Heart left ventricle (tissue), 16 donors: Measurements from ENCODE around the gene ZNF717. TPM values are rescaled to one million over a fixed set of nuclear protein-coding genes. Genes with fewer than 3 reads are reported as not detected.
"Not testable (repeated sequence)": the region's sequence is repeated elsewhere in the genome, so short reads cannot be mapped to it uniquely, and the experiment has no call there.

Source experiments
- ATAC-seq, 4 donors: fragments of 200-7000 bp; cut with Tn5 transposase; one replicate each; pipeline ENCODE4 v1.9.1; 2020 to 2022; ENCODE audit warnings: moderate library complexity in 4 of 4, mild to moderate bottlenecking in 3 of 4, moderate number of reproducible peaks in 1 of 4
- DNase-seq, 5 donors: peaks; one replicate each; pipeline ENCODE4 v3.0.0-alpha.2; 2020
- H3K27ac ChIP-seq, 12 donors: fragments of 200-600 bp; sonication (generic) in 4 of 12; one replicate each; pipeline versions ENCODE4 v1.5.0 to v1.8.0; 2016 to 2022; ENCODE audit warnings: mild to moderate bottlenecking in 2 of 12
- H3K27me3 ChIP-seq, 9 donors: fragments of 200-600 bp; sonication (generic) in 2 of 9; one replicate each; pipeline versions ENCODE4 v1.5.1 to v1.8.0; 2016 to 2022; ENCODE audit warnings: mild to moderate bottlenecking in 3 of 9
- H3K36me3 ChIP-seq, 9 donors: fragments of 200-600 bp; sonication (generic) in 2 of 9; one replicate each; pipeline versions ENCODE4 v1.5.0 to v1.8.0; 2018 to 2022; ENCODE audit warnings: mild to moderate bottlenecking in 2 of 9
- H3K4me1 ChIP-seq, 12 donors: fragments of 200-600 bp; sonication (generic) in 4 of 12; one replicate each; pipeline versions ENCODE4 v1.5.0 to v1.8.0; 2016 to 2022; ENCODE audit warnings: mild to moderate bottlenecking in 3 of 12
- H3K4me3 ChIP-seq, 12 donors: fragments of 200-600 bp; sonication (generic) in 4 of 12; one replicate each; pipeline versions ENCODE4 v1.5.0 to v1.8.0; 2017 to 2022; ENCODE audit warnings: mild to moderate bottlenecking in 9 of 12, moderate library complexity in 4 of 12
- H3K9me3 ChIP-seq, 12 donors: fragments of 200-600 bp; sonication (generic) in 4 of 12; one replicate each; pipeline versions ENCODE4 v1.5.0 to v1.8.0; 2016 to 2022; ENCODE audit warnings: mild to moderate bottlenecking in 1 of 12
- CTCF ChIP-seq, 12 donors: fragments of 200-600 bp; sonication (generic) in 4 of 12; IDR thresholded peaks; one replicate each; pipeline versions ENCODE4 v1.5.0 to v1.8.0; 2018 to 2022; ENCODE audit warnings: antibody characterized with exemption in 12 of 12, mild to moderate bottlenecking in 5 of 12
- POLR2A ChIP-seq, 2 donors: fragments of 450-650 bp; IDR thresholded peaks; one replicate each; pipeline ENCODE4 v1.6.1; 2017; ENCODE audit warnings: antibody characterized with exemption in 2 of 2, mild to moderate bottlenecking in 2 of 2, moderate library complexity in 2 of 2
- WGBS, 4 donors: extraction: QIAGEN DNeasy Blood & Tissue Kit in 2 of 4; methylation state at CpG; one replicate each; pipeline versions ENCODE4 v1.1.5 to v1.1.7; 2013 to 2018; 5-methylcytosine and 5-hydroxymethylcytosine counted together
- intact Hi-C, 10 donors: fragments of 100-400 bp; cut with DNase I; formaldehyde crosslinking; loops; one replicate each; pipeline versions ENCODE4 v1.11.1 to v1.14.2; 2022
- long read RNA-seq, 3 donors: library from polyadenylated mRNA; unstranded; transcript quantifications; one replicate each; pipeline ENCODE4 v2.0.0, GENCODE V29; 2020 to 2021
- polyA plus RNA-seq, 2 donors: library from polyadenylated mRNA; stranded (reverse); fragments of 200-250 nt; gene quantifications; one replicate each; pipeline ENCODE4 v1.2.3, GENCODE V29; 2013
- total RNA-seq, 9 donors: library from RNA; depleted of rRNA in 2 of 9; stranded (reverse); fragments of >200 nt in 2 of 9; fragmentation: NEBNext Ultra II Directional in 3 of 9; extraction: Animal tissue kit (Norgen Biotek cat#: 25700) in 3 of 9; gene quantifications; one replicate each; pipeline versions ENCODE4 v1.1.0 to v1.2.4, GENCODE V29; 2016 to 2023
- donor health status: ischemic (EF 13 %, LVEDD 7.1; RV severe dilation, severe dysfunction).
- donor health status: healthy with polysubstance abuse.
- donor health status: DM: no; HTN: yes; CAD: no.
- donor health status: DM: no; HTN: no; CAD: no.
- donor health status: ischemic (EF 25% LVEDD 6.9; RV normal size, moderate dysfunction).
- donor health status: ischemic (EF 25% LVEDD 5.7; RV mildly dilated, moderate dysfunction).
- donor health status: healthy.
- donor health status: DM: yes; HTN: yes; CAD: no.
- donor health status: ischemic (EF 35%, LVEDD 5.7; RV mildly dilated, moderate dysfunction).
- donor health status: nonischemic (EF 11% LVEDD 7.7; RV severe dilation, severe dysfunction).
- donor health status: DM: yes; HTN: yes; CAD: no.
- donor health status: PGD.
- donor health status: ischemic (EF 29% LVEDD 5.4; RV normal size, mild dysfunction).
- donor health status: nonischemic (EF 23%, LVEDD 6.1; RV moderate dilation, normal function).

Gene ZNF717
- 10 to 100 TPM in 3 of 9 donors, 1 to 10 TPM in 6; 6.0 to 13.1 (median 7.8) TPM for total RNA-seq
- 1 to 10 TPM; 2.3 to 4.0 TPM for polyA plus RNA-seq
- long read RNA-seq, donor 1, partial matches to known transcripts: 0 of 2 reads
- long read RNA-seq, donor 1, other reads (novel, unspliced or antisense): 2 of 2 reads
- long read RNA-seq, donor 2, partial matches to known transcripts: 0 of 7 reads
- long read RNA-seq, donor 2, other reads (novel, unspliced or antisense): 5 of 7 reads
- long read RNA-seq, donor 3, partial matches to known transcripts: 0 of 3 reads
- long read RNA-seq, donor 3, other reads (novel, unspliced or antisense): 2 of 3 reads

- H3K4me3 ChIP-seq: peak within 1 kb of the TSS; percentile 52 to 88 (median 84)
- DNase-seq (peak; percentile 94 to 98 (median 96)), ATAC-seq (peak in 1 of 4 donors; percentile 50)
- TF ChIP-seq CTCF (IDR thresholded peaks at IDR 0.05) (peak in 5 of 12 donors; percentile 6 to 41 (median 28)), POLR2A (IDR thresholded peaks at IDR 0.05) (peak in 1 of 2 donors; percentile 62)
- H3K4me1 ChIP-seq, H3K27me3 ChIP-seq, intact Hi-C loops, H3K9me3 ChIP-seq: not testable (repeated sequence)
- peak within 1 kb of the TSS; percentile 73 to 93 (median 86) for H3K27ac ChIP-seq
- peaks cover 0 to 28% (median 20%) of the 10 kb centered on the region in 9 donors for H3K36me3 ChIP-seq
- 4 to 12% (median 7%) methylated on average over 17 to 52 of the region's 52 CpGs for WGBS, 4 donors
Measured at GRCh38 chr3:75785081-75785755, at the start of gene ZNF717. Gene ZNF717 (minus strand): TSS chr3:75785549. CDS start chr3:75783362, 2,187 bp downstream.

- 73 to 87% (median 78%) methylated on average over 1 of the region's 1 CpG for WGBS, 4 donors
- DNase-seq, H3K4me3 ChIP-seq, H3K27ac ChIP-seq, H3K9me3 ChIP-seq, H3K4me1 ChIP-seq, intact Hi-C loops, H3K36me3 ChIP-seq, H3K27me3 ChIP-seq, ATAC-seq: not testable (repeated sequence)
Measured at GRCh38 chr3:75831076-75831475, 45.7 kb upstream of the ZNF717 start.

GRCh38 chr3:75818019-75818418 is 32.7 kb upstream of the ZNF717 start:
- ATAC-seq, H3K27me3 ChIP-seq, H3K36me3 ChIP-seq, H3K4me3 ChIP-seq, DNase-seq, H3K27ac ChIP-seq, H3K4me1 ChIP-seq, H3K9me3 ChIP-seq, intact Hi-C loops: not testable (repeated sequence)
- 60 to 69% (median 67%) methylated on average over 1 of the region's 1 CpG for whole genome bisulfite sequencing, 4 donors

GRCh38 chr3:75816287-75817180 is 31.2 kb upstream of the ZNF717 start:
- WGBS, 4 donors: 35 to 53% (median 38%) methylated on average over 6 to 9 of the region's 9 CpGs
- not testable (repeated sequence) for ATAC-seq, H3K36me3 ChIP-seq

GRCh38 chr3:75814797-75815196 is 29.4 kb upstream of the ZNF717 start:
- Histone ChIP-seq H3K36me3 (no peaks in the 10 kb centered on the region), H3K4me1 (no peaks in the 10 kb centered on the region), H3K27me3 (no peaks in the 10 kb centered on the region), H3K9me3 (no peaks in the 10 kb centered on the region), H3K4me3 (no peak overlapping the region), H3K27ac (no peak overlapping the region)
- WGBS, 4 donors: 34 to 50% (median 37%) methylated on average over 3 of the region's 3 CpGs
- TF ChIP-seq POLR2A (IDR thresholded peaks at IDR 0.05) (no peak), CTCF (IDR thresholded peaks at IDR 0.05) (no peak)
- intact Hi-C loops: no loop called here
- no peak for DNase-seq
- ATAC-seq: no peak

More at GRCh38 chr3:75816287-75817180, 31.2 kb upstream of the ZNF717 start:
- intact Hi-C loops, H3K27me3 ChIP-seq, H3K4me3 ChIP-seq, H3K9me3 ChIP-seq, H3K4me1 ChIP-seq, H3K27ac ChIP-seq: not testable (repeated sequence)
- peak in 1 of 5 donors; percentile 27 for DNase-seq
